Measurements from ENCODE around the gene ZNF609. TPM values are rescaled to one million over a fixed set of nuclear protein-coding genes. Genes with fewer than 3 reads are reported as not detected.

ZNF609 gene
- total and polyA plus RNA-seq, 2 of the 13 experiments (the other 11 are each of a cell fraction or from before 2014, with no cell fraction given): 8.9 to 9.9 TPM

GRCh38 chr15:64500695-64501395 is 40.5 kb downstream of the ZNF609 start (continued):
- TF ChIP-seq ZNF18 (CRISPR knock-in tag; IDR thresholded peaks at IDR 0.05; ENCODE audit: insufficient replicate concordance) (no peak), ELF3 (CRISPR knock-in tag; IDR thresholded peaks at IDR 0.05) (no peak)

GRCh38 chr15:64501396-64501715 is 41.0 kb downstream of the ZNF609 start:
- DNase-seq (ENCODE audit: low spot score): no peak
- H3K4me1 ChIP-seq (ENCODE audit: insufficient read depth, low read length): peaks cover 15% of the 10 kb centered on the region
- H3K36me3 ChIP-seq (replicated peaks in 1 of 2; ENCODE audit: control insufficient read depth in 1 of 2, insufficient read depth in 2 of 2, low read length in 2 of 2): peaks cover 20 to 47% of the 10 kb centered on the region in 2 experiments
- in situ Hi-C loops (cut with HindIII; ENCODE audit: extremely low pct_ligation_motif_present, low pct_unique_long_range_greater_than_20kb) (no loop called here), intact Hi-C loops (cut with micrococcal nuclease; ENCODE audit: unreplicated experiment) (no loop called here)
- FAIRE-seq: no peak
- no peaks in the 10 kb centered on the region for H4K20me1 ChIP-seq (ENCODE audit: insufficient read depth, low read length)
- H3K79me2 ChIP-seq (ENCODE audit: insufficient read depth, low read length): peaks cover 10% of the 10 kb centered on the region
- ATAC-seq: no peak
- no peak for TF ChIP-seq ZNF619 (CRISPR knock-in tag; IDR thresholded peaks at IDR 0.05)
- no peak for TF ChIP-seq ZNF329 (CRISPR knock-in tag; IDR thresholded peaks at IDR 0.05; ENCODE audit: low read depth)
- no peak for TF ChIP-seq SALL2 (CRISPR knock-in tag; IDR thresholded peaks at IDR 0.05)
- no peak overlapping the region for H3K4me3 ChIP-seq (replicated peaks in 1 of 3; ENCODE audit: insufficient read depth in 1 of 3, low read depth in 2 of 3, low read length in 3 of 3)
- no peak overlapping the region for H3K9ac ChIP-seq (ENCODE audit: insufficient read depth, low read depth, low read length)
- BruUV-seq (replicated peaks): no TSS peak
- ChIA-PET POLR2A (no interaction called here), CTCF (ENCODE audit: low intra/inter-chr PET ratio, low total read pairs) (no interaction called here)
- no peak overlapping the region for H3K4me2 ChIP-seq (ENCODE audit: low read depth, low read length)
- H3K27ac ChIP-seq (ENCODE audit: extremely low read length, insufficient read depth, low read length): no peak overlapping the region
- no peak overlapping the region for H2AFZ ChIP-seq (ENCODE audit: low read length)
- no peaks in the 10 kb centered on the region for H3K9me3 ChIP-seq (ENCODE audit: low read length)
- WGBS (ENCODE audit: low lambda C conversion rate): 100% methylated on average over 1 of the region's 1 CpG
- H3K27me3 ChIP-seq (ENCODE audit: control insufficient read depth in 1 of 2, insufficient read depth in 2 of 2, low read length in 2 of 2): no peaks in the 10 kb centered on the region
